ENCODE measurements around the gene MYL12B.
"Not testable (repeated sequence)": the region's sequence is repeated elsewhere in the genome, so short reads cannot be mapped to it uniquely, and the experiment has no call there.

MYL12B gene

GRCh38 chr18:3297025-3297984 is 35.4 kb downstream of the MYL12B start:
- no peak for DNase-seq (ENCODE audit: low spot score)

GRCh38 chr18:3304832-3305231 is 42.9 kb downstream of the MYL12B start:
- DNase-seq (ENCODE audit: low spot score), result no peak

GRCh38 chr18:3305354-3305762 is 43.4 kb downstream of the MYL12B start:
- peak; percentile 94 for DNase-seq (ENCODE audit: low spot score)

- DNase-seq (ENCODE audit: low spot score), result no peak
These were observed 44.0 kb downstream of the MYL12B start for GRCh38 chr18:3305933-3306332.

GRCh38 chr18:3306391-3306790 is 44.5 kb downstream of the MYL12B start:
- DNase-seq (ENCODE audit: low spot score), result no peak

- no peak for DNase-seq (ENCODE audit: low spot score)
These were observed 51.8 kb downstream of the MYL12B start for GRCh38 chr18:3313685-3314084.

- not testable (repeated sequence) for DNase-seq (ENCODE audit: low spot score)
These were observed 53.4 kb downstream of the MYL12B start for GRCh38 chr18:3315344-3315743.

GRCh38 chr18:3319399-3319798 is 57.5 kb downstream of the MYL12B start:
- DNase-seq (ENCODE audit: low spot score), result no peak

- DNase-seq (ENCODE audit: low spot score), result no peak
These were observed 58.0 kb downstream of the MYL12B start for GRCh38 chr18:3319894-3320454.

- peak; percentile 39 for DNase-seq (ENCODE audit: low spot score)
These were observed 59.3 kb downstream of the MYL12B start for GRCh38 chr18:3321133-3321812.

GRCh38 chr18:3323900-3324299 is 62.0 kb downstream of the MYL12B start:
- no peak for DNase-seq (ENCODE audit: low spot score)
